NCI-H1092 treated with DMSO at 0.1 percent for 48 hours (cell line): ENCODE data around the gene ALKBH6.
"Not testable (repeated sequence)": the region's sequence is repeated elsewhere in the genome, so short reads cannot be mapped to it uniquely, and the experiment has no call there.

ENCODE experiments used
- DNase-seq: peaks from one replicate; lab custom pipeline; 2025; lab: John Stamatoyannopoulos, UW

The ALKBH6 gene

GRCh38 chr19:36014012-36014924 is at the start of gene ALKBH6:
Gene ALKBH6 (minus strand): TSS chr19:36014213. CDS start chr19:36013397, 816 bp downstream.
- peak; percentile 97 for DNase-seq

GRCh38 chr19:36061367-36061766 is 47.4 kb upstream of the ALKBH6 start:
- no peak for DNase-seq

GRCh38 chr19:36060430-36060829 is 46.4 kb upstream of the ALKBH6 start:
- no peak for DNase-seq

GRCh38 chr19:36059180-36059910 is 45.3 kb upstream of the ALKBH6 start:
- no peak for DNase-seq

GRCh38 chr19:36058481-36059179 is 44.6 kb upstream of the ALKBH6 start:
- no peak for DNase-seq

- DNase-seq: peak; percentile 96
Observed at GRCh38 chr19:36054733-36055686, 41.0 kb upstream of the ALKBH6 start, which contains the start of gene WDR62. Gene WDR62 (plus strand): TSS chr19:36054897. CDS start chr19:36054972, 75 bp downstream.

GRCh38 chr19:36054119-36054732 is 40.2 kb upstream of the ALKBH6 start, which contains the start of gene THAP8:
Gene THAP8 (minus strand): TSS chr19:36054285. CDS start chr19:36054217, 68 bp downstream.
- peak; percentile 97 for DNase-seq

GRCh38 chr19:36051637-36052036 is 37.6 kb upstream of the ALKBH6 start:
- no peak for DNase-seq

- DNase-seq: no peak
Observed at GRCh38 chr19:36051236-36051635, 37.2 kb upstream of the ALKBH6 start.

- DNase-seq: no peak
Observed at GRCh38 chr19:36049080-36049698, 35.2 kb upstream of the ALKBH6 start.

GRCh38 chr19:36047835-36048234 is 33.8 kb upstream of the ALKBH6 start:
- no peak for DNase-seq

GRCh38 chr19:36046443-36047050 is 32.5 kb upstream of the ALKBH6 start:
- DNase-seq: no peak

GRCh38 chr19:36043952-36044351 is 29.9 kb upstream of the ALKBH6 start:
- no peak for DNase-seq

GRCh38 chr19:36041831-36042230 is 27.8 kb upstream of the ALKBH6 start:
- no peak for DNase-seq

- not testable (repeated sequence) for DNase-seq
Observed at GRCh38 chr19:36041092-36041491, 27.1 kb upstream of the ALKBH6 start.

GRCh38 chr19:36040495-36040894 is 26.5 kb upstream of the ALKBH6 start:
- DNase-seq: no peak

- DNase-seq: peak; percentile 55
Observed at GRCh38 chr19:36032251-36033104, 18.5 kb upstream of the ALKBH6 start, which contains the start of gene CLIP3. Gene CLIP3 (minus strand): TSS chr19:36032873. CDS start chr19:36032357, 516 bp downstream.

GRCh38 chr19:36031308-36031707 is 17.3 kb upstream of the ALKBH6 start:
- DNase-seq: no peak
